GM10248 (cell line): ENCODE data around the gene CYP4V2.

Experiments used
- CTCF ChIA-PET: fragments of 300-600 bp; sonication (Branson Sonifier 250); formaldehyde crosslinking; extraction: SDS; loops from one replicate; lab custom pipeline; 2021; ENCODE audit warnings: antibody characterized with exemption; lab: Yijun Ruan, JAX
- POLR2A ChIA-PET: fragments of 350-650 bp; sonication (Branson Sonifier 250); formaldehyde crosslinking; extraction: SDS; loops from one replicate; lab custom pipeline; 2020; ENCODE audit warnings: antibody characterized with exemption; lab: Yijun Ruan, JAX
- DNase-seq: peaks from one replicate; pipeline ENCODE4 v3.0.0; 2012; ENCODE audit errors: extremely low spot score
- CTCF ChIP-seq: IDR thresholded peaks from 2 replicates; pipeline ENCODE4 v1.5.1; 2012; ENCODE audit warnings: mild to moderate bottlenecking, low read depth; ENCODE audit errors: extremely low read depth, missing control alignments, control extremely low read depth

The CYP4V2 gene

GRCh38 chr4:186191200-186192065, at the start of gene CYP4V2:
Gene CYP4V2 (plus strand): TSS chr4:186191567. CDS start chr4:186191824, 257 bp downstream.
- peak; percentile 93 for DNase-seq
- ChIA-PET POLR2A (interaction anchor here (0.8 kb wide), 1 partner anchor 124 kb away, joined by 3 read pairs; no protein-coding TSS in a partner anchor), CTCF (interaction anchor here (1.0 to 2.1 kb wide), 11 partner anchors 10 to 123 kb away, joined by 3 to 9 read pairs (median 4); partner anchors contain the start of gene TLR3)
- peak; percentile 73 for TF ChIP-seq CTCF

- no peak for TF ChIP-seq CTCF
- POLR2A ChIA-PET, result no interaction called here
- CTCF ChIA-PET, result no interaction called here
- DNase-seq, result no peak
Observed at GRCh38 chr4:186144198-186144945, 47.0 kb upstream of the CYP4V2 start.

GRCh38 chr4:186144946-186145569, 46.3 kb upstream of the CYP4V2 start:
- TF ChIP-seq CTCF, result no peak
- CTCF ChIA-PET, result no interaction called here
- POLR2A ChIA-PET, result no interaction called here
- DNase-seq, result no peak

GRCh38 chr4:186146458-186146857, 44.9 kb upstream of the CYP4V2 start:
- DNase-seq, result no peak
- POLR2A ChIA-PET, result no interaction called here
- no peak for TF ChIP-seq CTCF
- CTCF ChIA-PET, result interaction anchor here (1.4 to 1.8 kb wide), 4 partner anchors 9 to 45 kb away, joined by 5 to 9 read pairs (median 6); partner anchors contain the start of gene CYP4V2

- no peak for TF ChIP-seq CTCF
- ChIA-PET POLR2A (no interaction called here), CTCF (interaction anchor here (1.2 kb wide), 1 partner anchor 9 kb away, joined by 5 read pairs; no protein-coding TSS in a partner anchor)
- DNase-seq, result no peak
Observed at GRCh38 chr4:186148336-186148975, 42.9 kb upstream of the CYP4V2 start.
